ENCODE data around the gene GLS. TPM values are rescaled to one million over a fixed set of nuclear protein-coding genes. Genes with fewer than 3 reads are reported as not detected.

GLS gene
- total and polyA plus RNA-seq, 9 of the 15 experiments (the other 6 are each of a cell fraction or from before 2014, with no cell fraction given), result 13.7 to 77.5 (median 48.2) TPM

- TF ChIP-seq E2F1 (CRISPR knock-in tag; IDR thresholded peaks at IDR 0.05) (no peak), E2F3 (CRISPR knock-in tag; IDR thresholded peaks at IDR 0.05) (no peak), SRSF7 (optimal IDR thresholded peaks at IDR 0.05; ENCODE audit: low read depth, low read length) (no peak), CEBPG (CRISPR knock-in tag; IDR thresholded peaks at IDR 0.05) (no peak), CEBPG (tag; conservative IDR thresholded peaks at IDR 0.05 in 1 of 2, IDR thresholded peaks at IDR 0.05 in 1 of 2) (no peak), ZHX1 (conservative IDR thresholded peaks at IDR 0.05; ENCODE audit: low read length) (no peak; the same call in 1 of the 2 replicates), HDAC2 (IDR thresholded peaks at IDR 0.05) (no peak), THRA (IDR thresholded peaks at IDR 0.05) (no peak), JUN (IDR thresholded peaks at IDR 0.05; ENCODE audit: borderline replicate concordance, low read depth, low read length) (no peak), JUN (CRISPR knock-in tag; IDR thresholded peaks at IDR 0.05; ENCODE audit: borderline replicate concordance) (no peak), CEBPZ (IDR thresholded peaks at IDR 0.05; ENCODE audit: borderline replicate concordance, low read depth, low read length) (no peak), SAFB (IDR thresholded peaks at IDR 0.05; ENCODE audit: borderline replicate concordance, low read depth, low read length) (0 out of 2 replicates have a peak, but pooled peaks have one; percentile 39), ADNP (tag; IDR thresholded peaks at IDR 0.05) (no peak)
- TF ChIP-seq, protein P1, sequence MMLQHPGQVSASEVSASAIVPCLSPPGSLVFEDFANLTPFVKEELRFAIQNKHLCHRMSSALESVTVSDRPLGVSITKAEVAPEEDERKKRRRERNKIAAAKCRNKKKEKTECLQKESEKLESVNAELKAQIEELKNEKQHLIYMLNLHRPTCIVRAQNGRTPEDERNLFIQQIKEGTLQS (IDR thresholded peaks at IDR 0.05), result no peak
- TF ChIP-seq, protein P1 (CRISPR knock-in tag; conservative IDR thresholded peaks at IDR 0.05), result no peak; the same call in 1 of the 2 replicates
These were observed 133.5 kb downstream of the GLS start, which contains the start of gene STAT1 (continued) for GRCh38 chr2:191013932-191014652.

All from K562 (cell line).